Activated naive CD4-positive, alpha-beta T cell treated with anti-CD3 and anti-CD28 coated beads, Interleukin-2, amount 50 U/mL, for 72 hours (primary cell): ENCODE measurements around the gene UPK2. TPM values are rescaled to one million over a fixed set of nuclear protein-coding genes. Genes with fewer than 3 reads are reported as not detected.
A peak's percentile ranks its signal among the peaks of the same experiment; 100 is the strongest.
"Not testable (repeated sequence)": the region's sequence is repeated elsewhere in the genome, so short reads cannot be mapped to it uniquely, and the experiment has no call there.

Experiments used
- ATAC-seq, 2 donors: fragments of 150-1000 bp; cut with Tn5 transposase; 2 replicates each; pipeline ENCODE4 v1.10.0; 2021; ENCODE audit warnings: mild to moderate bottlenecking in 2 of 2, moderate library complexity in 2 of 2
- DNase-seq, 2 donors: peaks; one replicate each; pipeline ENCODE4 v3.0.0; 2021 to 2022; ENCODE audit warnings: low spot score in 2 of 2
- H3K27ac Mint-ChIP-seq, 2 donors: one replicate each; pipeline ENCODE4 v1.8.0; 2022; ENCODE audit warnings: mild to moderate bottlenecking in 2 of 2, mixed read lengths in 2 of 2
- H3K36me3 Mint-ChIP-seq, 2 donors: one replicate each; pipeline ENCODE4 v1.8.0; 2022; ENCODE audit warnings: mixed read lengths in 2 of 2
- H3K9me3 Mint-ChIP-seq, 2 donors: one replicate each; pipeline ENCODE4 v1.8.0; 2022; ENCODE audit warnings: mixed read lengths in 2 of 2
- total RNA-seq, 2 donors: library from RNA; stranded (reverse); gene quantifications; one replicate each; pipeline ENCODE4 v1.2.3, GENCODE V29; 2022

Gene UPK2
- total RNA-seq, 2 donors from 2014 or later = 0.80 to 2.0 TPM

DNA sequence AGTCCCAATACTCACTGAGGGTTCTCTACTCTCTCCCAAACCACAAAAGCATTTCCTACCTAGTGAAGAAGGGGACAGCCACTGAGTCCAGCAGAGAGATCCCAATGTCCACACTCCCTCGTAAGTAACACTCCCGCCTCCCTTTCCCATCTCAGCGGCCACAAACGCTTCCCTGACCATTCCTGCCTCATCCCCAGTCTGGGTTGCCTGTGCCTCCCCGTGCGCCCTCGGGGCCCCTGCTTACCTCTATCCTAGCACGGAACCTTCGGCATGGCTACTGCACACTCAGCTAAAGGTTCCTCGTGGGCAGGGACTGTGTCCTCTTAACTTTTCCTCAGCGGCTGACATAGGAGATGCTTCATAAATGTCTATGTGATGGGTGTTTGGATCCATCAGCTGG is 1.5 kb downstream of the UPK2 start:
- Mint-ChIP-seq H3K27ac (no peak overlapping the region), H3K36me3 (no peaks in the 10 kb centered on the region), H3K9me3 (no peaks in the 10 kb centered on the region)
- DNase-seq (no peak), ATAC-seq (no peak)

- H3K27ac Mint-ChIP-seq = no peak overlapping the region
- no peak for DNase-seq
- H3K36me3 Mint-ChIP-seq = no peaks in the 10 kb centered on the region
- H3K9me3 Mint-ChIP-seq = no peaks in the 10 kb centered on the region
- ATAC-seq = no peak
Measured at GRCh38 chr11:118957968-118958367, 1.9 kb downstream of the UPK2 start.

GRCh38 chr11:118958577-118958976 is 2.5 kb downstream of the UPK2 start:
- Mint-ChIP-seq H3K36me3 (no peaks in the 10 kb centered on the region), H3K9me3 (no peaks in the 10 kb centered on the region), H3K27ac (no peak overlapping the region)
- ATAC-seq (no peak), DNase-seq (no peak)

- ATAC-seq (no peak), DNase-seq (no peak)
- Mint-ChIP-seq H3K27ac (peak overlapping the region in 1 of 2 donors; percentile 47), H3K9me3 (no peaks in the 10 kb centered on the region), H3K36me3 (no peaks in the 10 kb centered on the region)
Measured at GRCh38 chr11:118961189-118961588, 5.1 kb downstream of the UPK2 start.

DNA sequence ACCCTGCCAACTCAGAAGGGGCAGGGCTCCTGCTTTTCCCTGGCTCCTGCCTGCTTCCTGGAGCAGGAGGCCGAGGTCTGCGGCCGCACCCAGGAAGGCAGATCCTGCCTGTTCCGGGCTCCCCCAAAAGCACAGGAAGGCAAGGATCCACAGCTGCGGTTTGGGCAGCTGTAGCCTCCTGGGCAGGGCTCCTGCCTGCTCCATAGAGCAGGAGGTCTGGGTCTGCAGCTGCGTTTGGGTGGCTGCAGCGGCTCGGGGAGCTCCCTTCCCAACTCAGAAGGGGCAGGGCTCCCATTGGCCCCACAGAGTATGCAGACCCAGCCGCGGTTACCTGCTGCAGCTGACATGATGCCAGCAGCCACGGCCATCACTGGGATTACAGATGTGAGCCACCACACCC is 5.5 kb downstream of the UPK2 start:
- ATAC-seq = no peak
- no peaks in the 10 kb centered on the region for H3K9me3 Mint-ChIP-seq

GRCh38 chr11:118969508-118969907 is 13.4 kb downstream of the UPK2 start:
- not testable (repeated sequence) for ATAC-seq, DNase-seq, H3K36me3 Mint-ChIP-seq, H3K27ac Mint-ChIP-seq, H3K9me3 Mint-ChIP-seq

More for the DNA sequence above, 5.5 kb downstream of the UPK2 start:
- Mint-ChIP-seq H3K27ac (no peak overlapping the region), H3K36me3 (no peaks in the 10 kb centered on the region)
- DNase-seq = no peak

- ATAC-seq = no peak
- no peak for DNase-seq
- Mint-ChIP-seq H3K27ac (no peak within 1 kb of the TSS), H3K36me3 (no peaks in the 10 kb centered on the region), H3K9me3 (no peaks in the 10 kb centered on the region)
Measured at GRCh38 chr11:118971646-118972045, 15.5 kb downstream of the UPK2 start, which contains the start of gene FOXR1. TSS of gene FOXR1 (plus strand) at chr11:118971761. CDS start at chr11:118971932, 171 bp downstream.

- ATAC-seq = no peak
- Mint-ChIP-seq H3K36me3 (no peaks in the 10 kb centered on the region), H3K27ac (no peak overlapping the region), H3K9me3 (no peaks in the 10 kb centered on the region)
- DNase-seq = no peak
Measured at GRCh38 chr11:118973985-118974384, 17.9 kb downstream of the UPK2 start.

DNA sequence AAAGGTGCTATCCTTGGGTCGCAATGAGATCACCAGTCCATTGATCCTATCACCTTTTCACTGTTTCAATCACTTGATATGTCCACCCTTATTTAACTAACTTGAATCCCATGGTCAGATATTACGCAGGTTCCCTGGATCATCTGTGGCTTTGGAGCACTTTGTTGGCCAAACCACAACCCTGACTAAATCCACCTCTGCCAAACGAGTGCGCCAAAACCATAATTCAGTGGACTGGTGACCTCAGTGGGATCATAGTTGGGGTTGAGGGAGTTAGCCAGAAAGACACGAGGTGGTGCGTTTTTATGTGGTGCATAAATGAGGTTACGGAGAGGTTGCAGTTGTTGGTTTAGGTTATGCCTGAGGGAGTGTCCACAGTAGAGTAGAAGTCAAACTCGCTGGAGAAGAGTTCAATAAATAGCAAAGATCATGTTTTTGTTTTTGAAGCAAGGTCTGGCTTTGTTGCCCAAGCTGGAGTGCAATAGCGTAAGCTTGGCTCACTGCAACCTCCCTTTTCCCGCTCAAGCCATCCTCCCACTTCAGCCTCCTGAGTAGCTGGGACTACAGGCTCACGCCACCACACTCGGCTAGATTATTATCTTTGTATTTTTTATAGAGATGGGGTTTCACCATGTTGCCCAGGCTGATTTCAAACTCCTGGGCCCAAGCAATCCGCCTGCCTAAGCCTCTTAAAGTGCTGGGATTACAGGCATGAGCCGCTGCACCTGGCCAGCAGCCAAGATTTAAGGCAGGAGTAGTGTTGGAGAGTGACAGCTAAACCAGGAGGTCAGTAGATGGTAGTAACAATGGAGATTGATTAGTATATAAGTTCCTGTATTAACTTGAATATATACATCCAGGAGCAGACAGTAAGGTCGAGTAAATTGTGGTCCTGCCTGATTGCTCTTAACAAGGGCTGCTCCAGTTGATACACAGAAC is 19.9 kb downstream of the UPK2 start:
- DNase-seq (no peak), ATAC-seq (no peak)
- Mint-ChIP-seq H3K9me3 (no peaks in the 10 kb centered on the region), H3K27ac (no peak overlapping the region), H3K36me3 (no peaks in the 10 kb centered on the region)

GRCh38 chr11:118979434-118979833 is 23.3 kb downstream of the UPK2 start:
- H3K36me3 Mint-ChIP-seq = no peaks in the 10 kb centered on the region
- ATAC-seq = no peak
- no peaks in the 10 kb centered on the region for H3K9me3 Mint-ChIP-seq
- H3K27ac Mint-ChIP-seq = peak overlapping the region in 1 of 2 donors; percentile 83
- no peak for DNase-seq

- DNase-seq = no peak
- ATAC-seq = no peak
- Mint-ChIP-seq H3K9me3 (no peaks in the 10 kb centered on the region), H3K36me3 (no peaks in the 10 kb centered on the region), H3K27ac (no peak overlapping the region)
Measured at GRCh38 chr11:118980191-118980881, 24.2 kb downstream of the UPK2 start.

- not testable (repeated sequence) for DNase-seq, ATAC-seq, H3K36me3 Mint-ChIP-seq, H3K9me3 Mint-ChIP-seq, H3K27ac Mint-ChIP-seq
Measured at GRCh38 chr11:118984337-118984736, 28.2 kb downstream of the UPK2 start.

GRCh38 chr11:118984825-118985224 is 28.7 kb downstream of the UPK2 start:
- H3K27ac Mint-ChIP-seq = no peak overlapping the region
- H3K36me3 Mint-ChIP-seq = no peaks in the 10 kb centered on the region
- no peak for ATAC-seq

GRCh38 chr11:118988280-118988679 is 32.2 kb downstream of the UPK2 start:
- Mint-ChIP-seq H3K27ac (peak overlapping the region; percentile 26 to 60), H3K36me3 (peaks cover 0 to 7% of the 10 kb centered on the region in 2 donors), H3K9me3 (no peaks in the 10 kb centered on the region)
- no peak for DNase-seq
- no peak for ATAC-seq

More at GRCh38 chr11:118984825-118985224, 28.7 kb downstream of the UPK2 start:
- no peak for DNase-seq
- H3K9me3 Mint-ChIP-seq = no peaks in the 10 kb centered on the region

DNA sequence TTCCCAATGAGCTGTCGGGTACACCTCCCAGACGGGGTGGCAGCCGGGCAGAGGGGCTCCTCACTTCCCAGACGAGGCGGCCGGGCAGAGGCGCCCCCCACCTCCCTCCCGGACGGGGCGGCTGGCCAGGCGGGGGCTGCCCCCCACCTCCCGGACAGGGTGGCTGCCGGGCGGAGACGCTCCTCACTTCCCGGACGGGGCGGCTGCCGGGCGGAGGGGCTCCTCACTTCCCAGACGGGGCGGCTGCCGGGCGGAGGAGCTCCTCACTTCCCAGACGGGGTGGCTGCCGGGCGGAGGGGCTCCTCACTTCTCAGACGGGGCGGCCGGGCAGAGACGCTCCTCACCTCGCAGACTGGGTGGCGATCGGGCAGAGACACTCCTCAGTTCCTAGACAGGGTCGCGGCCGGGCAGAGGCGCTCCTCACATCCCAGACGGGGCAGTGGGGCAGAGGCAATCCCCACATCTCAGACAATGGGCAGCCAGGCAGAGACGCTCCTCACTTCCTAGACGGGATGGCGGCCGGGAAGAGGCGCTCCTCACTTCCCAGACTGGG is 35.5 kb downstream of the UPK2 start:
- not testable (repeated sequence) for DNase-seq, ATAC-seq, H3K9me3 Mint-ChIP-seq, H3K27ac Mint-ChIP-seq
- H3K36me3 Mint-ChIP-seq = peaks cover 8 to 14% of the 10 kb centered on the region in 2 donors

DNA sequence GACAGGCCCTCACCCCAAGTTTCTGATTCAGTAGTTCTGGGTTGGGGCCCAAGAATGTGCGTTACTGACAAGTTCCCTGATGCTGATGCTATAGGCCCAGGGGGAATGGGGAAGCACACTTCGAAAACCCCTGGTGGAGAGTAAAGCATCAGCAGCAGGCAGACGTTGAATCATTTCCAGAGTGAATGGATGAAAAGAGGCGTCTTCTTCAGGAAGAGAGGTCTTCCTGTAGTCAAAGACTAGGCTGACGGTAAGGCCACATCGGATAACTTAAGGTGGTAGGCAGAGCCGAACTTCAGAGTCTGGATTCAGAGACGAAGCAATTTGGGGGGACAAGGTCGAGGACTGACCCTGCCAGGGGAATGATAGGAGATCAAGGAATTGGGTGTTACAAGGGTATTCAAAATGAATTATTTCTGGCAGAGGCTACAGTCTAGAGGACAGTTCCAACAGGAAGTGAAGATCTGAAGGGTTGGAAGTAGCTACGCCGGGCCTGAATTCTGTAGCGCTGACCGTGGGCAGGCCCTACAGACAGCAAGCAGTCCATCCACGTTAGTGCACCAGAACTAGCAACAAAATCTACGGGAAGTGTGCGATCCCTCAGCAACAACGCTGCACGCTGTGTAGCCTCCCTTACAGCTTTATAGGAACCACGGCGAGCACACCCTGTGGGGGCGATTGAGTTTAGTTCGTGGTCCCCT is 41.0 kb downstream of the UPK2 start:
- ATAC-seq (peak; percentile 53 to 57), DNase-seq (peak; percentile 44 to 68)
- Mint-ChIP-seq H3K27ac (peak overlapping the region; percentile 96 to 99), H3K36me3 (peaks cover 41 to 43% of the 10 kb centered on the region in 2 donors), H3K9me3 (peaks cover 0 to 5% of the 10 kb centered on the region in 2 donors)
